Endothelial cell (in vitro differentiated cells): ENCODE data around the gene SLC6A18. TPM values are rescaled to one million over a fixed set of nuclear protein-coding genes. Genes with fewer than 3 reads are reported as not detected.

ENCODE experiments used
- DNase-seq: peaks from one replicate; pipeline ENCODE4 v3.0.0; 2021; ENCODE audit warnings: low spot score
- H3K27ac Mint-ChIP-seq: one replicate; pipeline ENCODE4 v1.8.0; 2021; ENCODE audit warnings: mixed read lengths, inconsistent platforms; ENCODE audit not compliant: unreplicated experiment
- H3K27me3 Mint-ChIP-seq: one replicate; pipeline ENCODE4 v1.8.0; 2021; ENCODE audit warnings: mild to moderate bottlenecking, moderate library complexity, mixed read lengths, inconsistent platforms; ENCODE audit not compliant: unreplicated experiment
- H3K36me3 Mint-ChIP-seq: one replicate; pipeline ENCODE4 v1.8.0; 2021; ENCODE audit warnings: mild to moderate bottlenecking, low read depth, mixed read lengths, inconsistent platforms; ENCODE audit not compliant: unreplicated experiment
- H3K4me1 Mint-ChIP-seq: one replicate; pipeline ENCODE4 v1.8.0; 2021; ENCODE audit warnings: mild to moderate bottlenecking, mixed read lengths, inconsistent platforms; ENCODE audit not compliant: unreplicated experiment
- H3K4me3 Mint-ChIP-seq: one replicate; pipeline ENCODE4 v1.8.0; 2021; ENCODE audit warnings: mild to moderate bottlenecking, mixed read lengths, inconsistent platforms; ENCODE audit not compliant: unreplicated experiment
- H3K9me3 Mint-ChIP-seq: one replicate; pipeline ENCODE4 v1.8.0; 2021; ENCODE audit warnings: mixed read lengths, inconsistent platforms; ENCODE audit not compliant: unreplicated experiment
- total RNA-seq: library from RNA; stranded (reverse); fragmentation: NEBNext Ultra II Directional; extraction: Animal tissue kit (Norgen Biotek cat#: 25700); gene quantifications from one replicate; pipeline ENCODE4 v1.2.1, GENCODE V29; 2021; ENCODE audit not compliant: unreplicated experiment
- TF ChIP-seq, protein P1 (sequence below): fragments of 200-600 bp; sonication (generic); IDR thresholded peaks from one replicate; pipeline ENCODE4 v1.5.0; 2021; ENCODE audit warnings: antibody characterized with exemption; ENCODE audit not compliant: unreplicated experiment

SLC6A18 gene
- total RNA-seq, 1 donor from 2014 or later, result not detected

DNA sequence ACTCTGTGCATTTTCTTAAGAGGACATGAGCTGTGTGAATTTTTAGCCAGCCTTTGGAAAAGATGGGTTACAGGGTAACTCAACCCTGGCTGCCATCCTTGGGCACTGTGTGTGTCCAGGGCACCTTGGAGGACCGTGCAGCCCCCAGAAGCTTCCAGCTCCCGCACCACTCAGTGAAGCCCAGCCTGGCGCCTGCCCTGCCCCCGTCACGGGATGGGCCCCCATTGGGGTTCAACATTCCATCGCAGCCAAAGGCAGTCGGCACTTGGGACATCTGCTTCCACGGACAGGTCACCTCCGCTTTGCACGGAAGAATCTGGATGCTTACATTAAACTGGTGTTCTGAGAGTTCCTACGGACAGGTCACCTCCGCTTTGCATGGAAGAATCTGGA, 1.9 kb upstream of the SLC6A18 start:
- Mint-ChIP-seq H3K9me3 (no peaks in the 10 kb centered on the region), H3K4me1 (no peaks in the 10 kb centered on the region), H3K4me3 (no peak overlapping the region), H3K36me3 (no peaks in the 10 kb centered on the region), H3K27me3 (peaks cover 9% of the 10 kb centered on the region), H3K27ac (no peak overlapping the region)
- no peak for DNase-seq
- TF ChIP-seq, protein P1, sequence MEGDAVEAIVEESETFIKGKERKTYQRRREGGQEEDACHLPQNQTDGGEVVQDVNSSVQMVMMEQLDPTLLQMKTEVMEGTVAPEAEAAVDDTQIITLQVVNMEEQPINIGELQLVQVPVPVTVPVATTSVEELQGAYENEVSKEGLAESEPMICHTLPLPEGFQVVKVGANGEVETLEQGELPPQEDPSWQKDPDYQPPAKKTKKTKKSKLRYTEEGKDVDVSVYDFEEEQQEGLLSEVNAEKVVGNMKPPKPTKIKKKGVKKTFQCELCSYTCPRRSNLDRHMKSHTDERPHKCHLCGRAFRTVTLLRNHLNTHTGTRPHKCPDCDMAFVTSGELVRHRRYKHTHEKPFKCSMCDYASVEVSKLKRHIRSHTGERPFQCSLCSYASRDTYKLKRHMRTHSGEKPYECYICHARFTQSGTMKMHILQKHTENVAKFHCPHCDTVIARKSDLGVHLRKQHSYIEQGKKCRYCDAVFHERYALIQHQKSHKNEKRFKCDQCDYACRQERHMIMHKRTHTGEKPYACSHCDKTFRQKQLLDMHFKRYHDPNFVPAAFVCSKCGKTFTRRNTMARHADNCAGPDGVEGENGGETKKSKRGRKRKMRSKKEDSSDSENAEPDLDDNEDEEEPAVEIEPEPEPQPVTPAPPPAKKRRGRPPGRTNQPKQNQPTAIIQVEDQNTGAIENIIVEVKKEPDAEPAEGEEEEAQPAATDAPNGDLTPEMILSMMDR, result no peak

DNA sequence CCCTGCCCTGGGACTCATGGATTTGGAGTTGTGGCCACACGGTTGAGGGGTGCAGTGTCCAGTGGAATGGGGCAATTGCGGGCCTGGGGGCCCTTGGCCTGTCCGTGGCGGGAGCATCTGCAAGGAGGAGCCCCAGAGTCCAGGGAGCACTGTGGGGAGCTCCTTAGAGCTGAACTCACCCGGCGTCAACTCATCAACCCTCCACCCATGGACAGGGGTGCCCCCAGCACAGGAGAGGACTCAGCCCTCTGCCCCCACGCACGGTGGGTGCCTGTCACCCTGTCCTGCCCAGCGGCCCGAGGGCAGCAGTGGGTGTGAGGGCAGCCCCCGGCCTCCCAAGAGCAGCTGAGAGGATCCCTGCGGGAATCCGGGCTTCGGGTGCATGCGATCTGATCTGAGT, 550 bp upstream of the SLC6A18 start:
- peaks cover 13% of the 10 kb centered on the region for H3K27me3 Mint-ChIP-seq
- H3K27ac Mint-ChIP-seq, result no peak overlapping the region
- DNase-seq, result no peak
- no peaks in the 10 kb centered on the region for H3K4me1 Mint-ChIP-seq
- no peak overlapping the region for H3K4me3 Mint-ChIP-seq
- H3K36me3 Mint-ChIP-seq, result no peaks in the 10 kb centered on the region
- no peaks in the 10 kb centered on the region for H3K9me3 Mint-ChIP-seq
- TF ChIP-seq, protein P1, result no peak

DNA sequence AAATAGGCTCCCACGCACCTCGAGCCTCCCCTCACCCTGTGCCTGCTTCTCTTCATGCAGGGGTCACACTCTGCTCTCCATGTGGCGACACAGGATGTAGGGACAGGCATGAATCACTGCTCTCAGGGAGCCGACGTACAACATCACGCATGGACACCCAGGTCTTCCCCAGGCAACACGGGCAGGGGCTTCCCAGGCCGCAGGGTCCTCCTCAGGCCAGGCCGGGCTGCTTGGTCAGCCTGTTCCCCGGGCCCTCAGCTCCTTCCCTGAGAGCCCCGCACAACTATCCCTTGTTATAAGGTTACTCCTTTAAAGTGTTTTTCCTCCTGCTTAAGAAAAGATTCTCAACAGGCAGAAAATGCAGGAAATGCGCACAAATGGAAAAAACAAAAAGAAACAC, 1.1 kb downstream of the SLC6A18 start:
- Mint-ChIP-seq H3K36me3 (no peaks in the 10 kb centered on the region), H3K4me1 (no peaks in the 10 kb centered on the region), H3K27me3 (peaks cover 13% of the 10 kb centered on the region), H3K4me3 (no peak overlapping the region), H3K27ac (no peak overlapping the region), H3K9me3 (no peaks in the 10 kb centered on the region)
- DNase-seq, result no peak
- TF ChIP-seq, protein P1, result no peak

DNA sequence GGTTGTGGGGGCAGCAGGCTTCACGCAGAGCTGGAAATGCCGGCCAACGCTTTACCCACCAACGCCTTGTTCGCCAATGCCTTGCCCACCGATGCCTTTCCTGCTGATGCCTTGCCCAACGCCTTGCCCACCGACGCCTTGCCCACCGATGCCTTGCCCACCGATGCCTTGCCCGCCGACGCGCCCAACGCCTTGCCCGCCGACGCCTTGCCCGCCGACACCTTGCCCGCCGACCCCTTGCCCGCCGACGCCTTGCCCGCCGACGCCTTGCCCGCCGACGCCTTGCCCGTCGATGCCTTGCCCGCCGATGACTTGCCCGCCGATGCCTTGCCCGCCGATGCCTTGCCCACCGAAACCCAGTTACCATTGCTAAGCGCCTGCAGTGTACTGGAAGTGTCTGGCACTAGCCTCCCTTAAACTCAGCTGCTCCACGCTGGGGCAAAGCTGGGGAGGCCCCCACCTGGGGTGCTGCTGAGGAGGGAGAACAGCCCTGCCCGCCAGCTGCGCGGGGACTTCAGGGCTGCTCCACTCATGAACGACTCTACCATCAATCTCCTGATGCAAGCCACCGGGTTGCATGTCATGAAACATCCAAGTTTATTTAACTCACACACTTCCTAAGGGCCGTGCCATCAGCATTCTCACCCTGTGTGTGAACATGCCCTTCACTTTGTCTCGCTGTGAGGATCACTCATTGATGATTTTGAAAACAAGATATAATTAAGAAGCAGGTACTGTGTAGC, 1.8 kb downstream of the SLC6A18 start:
- Mint-ChIP-seq H3K4me1 (no peaks in the 10 kb centered on the region), H3K4me3 (no peak overlapping the region), H3K9me3 (no peaks in the 10 kb centered on the region), H3K27ac (no peak overlapping the region), H3K27me3 (peaks cover 13% of the 10 kb centered on the region), H3K36me3 (no peaks in the 10 kb centered on the region)
- TF ChIP-seq, protein P1, result no peak
- DNase-seq, result no peak

DNA sequence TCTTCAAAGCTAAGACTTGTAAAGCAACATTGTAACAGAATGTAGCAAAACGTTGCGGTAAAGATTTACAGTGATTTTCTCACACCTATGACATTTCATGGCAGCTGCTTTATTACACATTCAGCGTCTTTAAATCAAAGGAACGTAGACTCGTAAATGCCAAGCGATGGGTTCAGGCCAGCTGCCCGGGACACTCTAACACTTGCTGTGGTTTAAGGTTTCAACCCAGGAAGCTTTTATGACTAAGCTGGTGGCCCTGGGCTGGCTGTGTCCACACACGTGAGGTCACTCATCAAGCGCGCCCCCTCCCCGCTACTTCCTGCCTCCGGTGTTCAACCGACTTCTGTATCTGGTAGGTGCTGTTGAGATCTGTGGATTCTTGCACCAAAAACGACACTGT, 2.5 kb downstream of the SLC6A18 start:
- no peaks in the 10 kb centered on the region for H3K9me3 Mint-ChIP-seq
- no peak overlapping the region for H3K4me3 Mint-ChIP-seq
- no peaks in the 10 kb centered on the region for H3K4me1 Mint-ChIP-seq
- no peak overlapping the region for H3K27ac Mint-ChIP-seq
- H3K27me3 Mint-ChIP-seq, result peaks cover 13% of the 10 kb centered on the region
- DNase-seq, result no peak
- H3K36me3 Mint-ChIP-seq, result no peaks in the 10 kb centered on the region
- TF ChIP-seq, protein P1, result no peak
